WTC11 (cell line): ENCODE measurements around the gene FGD6.

Experiments
- ATF2 ChIP-seq: sonication (generic); formaldehyde crosslinking; IDR thresholded peaks from 2 replicates; pipeline ENCODE4 v1.8.1; 2022; ENCODE audit warnings: low read depth, missing genetic modification reagents, borderline replicate concordance
- CREB1 ChIP-seq: sonication (generic); formaldehyde crosslinking; IDR thresholded peaks from 2 replicates; pipeline ENCODE4 v1.8.0; 2023; ENCODE audit warnings: mild to moderate bottlenecking, missing genetic modification reagents
- CREM ChIP-seq: sonication (generic); formaldehyde crosslinking; IDR thresholded peaks from 2 replicates; pipeline ENCODE4 v1.8.1; 2022; ENCODE audit warnings: mild to moderate bottlenecking, missing genetic modification reagents, moderate library complexity
- ETV6 ChIP-seq: sonication (generic); formaldehyde crosslinking; IDR thresholded peaks from 2 replicates; pipeline ENCODE4 v1.8.1; 2022; ENCODE audit warnings: mild to moderate bottlenecking, missing genetic modification reagents
- SOX15 ChIP-seq: fragments of 250-450 bp; sonication (Bioruptor Pico); IDR thresholded peaks from 2 replicates; pipeline ENCODE4 v1.9.0; 2021; ENCODE audit warnings: mild to moderate bottlenecking
- ZNF121 ChIP-seq: sonication (generic); formaldehyde crosslinking; IDR thresholded peaks from 2 replicates; pipeline ENCODE4 v1.8.0; 2023; ENCODE audit warnings: missing genetic modification reagents
- ZNF138 ChIP-seq: sonication (generic); formaldehyde crosslinking; conservative IDR thresholded peaks from 2 replicates; pipeline ENCODE4 v1.8.1; 2022; ENCODE audit warnings: mild to moderate bottlenecking, moderate library complexity, missing genetic modification reagents
- ZNF671 ChIP-seq: fragments of 250-450 bp; sonication (Bioruptor Pico); IDR thresholded peaks from 2 replicates; pipeline ENCODE4 v1.8.0; 2021; ENCODE audit warnings: mild to moderate bottlenecking
- TF ChIP-seq, protein P1 (sequence below): fragments of 200-600 bp; IDR thresholded peaks from 2 replicates; pipeline ENCODE4 v1.8.0; 2022; ENCODE audit warnings: antibody characterized with exemption
- TF ChIP-seq, protein P2 (sequence below): sonication (generic); formaldehyde crosslinking; IDR thresholded peaks from 2 replicates; pipeline ENCODE4 v1.8.0; 2022; ENCODE audit warnings: mild to moderate bottlenecking, missing genetic modification reagents

- no peak for TF ChIP-seq ATF2
- TF ChIP-seq, protein P1, sequence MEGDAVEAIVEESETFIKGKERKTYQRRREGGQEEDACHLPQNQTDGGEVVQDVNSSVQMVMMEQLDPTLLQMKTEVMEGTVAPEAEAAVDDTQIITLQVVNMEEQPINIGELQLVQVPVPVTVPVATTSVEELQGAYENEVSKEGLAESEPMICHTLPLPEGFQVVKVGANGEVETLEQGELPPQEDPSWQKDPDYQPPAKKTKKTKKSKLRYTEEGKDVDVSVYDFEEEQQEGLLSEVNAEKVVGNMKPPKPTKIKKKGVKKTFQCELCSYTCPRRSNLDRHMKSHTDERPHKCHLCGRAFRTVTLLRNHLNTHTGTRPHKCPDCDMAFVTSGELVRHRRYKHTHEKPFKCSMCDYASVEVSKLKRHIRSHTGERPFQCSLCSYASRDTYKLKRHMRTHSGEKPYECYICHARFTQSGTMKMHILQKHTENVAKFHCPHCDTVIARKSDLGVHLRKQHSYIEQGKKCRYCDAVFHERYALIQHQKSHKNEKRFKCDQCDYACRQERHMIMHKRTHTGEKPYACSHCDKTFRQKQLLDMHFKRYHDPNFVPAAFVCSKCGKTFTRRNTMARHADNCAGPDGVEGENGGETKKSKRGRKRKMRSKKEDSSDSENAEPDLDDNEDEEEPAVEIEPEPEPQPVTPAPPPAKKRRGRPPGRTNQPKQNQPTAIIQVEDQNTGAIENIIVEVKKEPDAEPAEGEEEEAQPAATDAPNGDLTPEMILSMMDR, result no peak
- TF ChIP-seq ZNF671 (CRISPR knock-in tag), result no peak
- TF ChIP-seq, protein P2, sequence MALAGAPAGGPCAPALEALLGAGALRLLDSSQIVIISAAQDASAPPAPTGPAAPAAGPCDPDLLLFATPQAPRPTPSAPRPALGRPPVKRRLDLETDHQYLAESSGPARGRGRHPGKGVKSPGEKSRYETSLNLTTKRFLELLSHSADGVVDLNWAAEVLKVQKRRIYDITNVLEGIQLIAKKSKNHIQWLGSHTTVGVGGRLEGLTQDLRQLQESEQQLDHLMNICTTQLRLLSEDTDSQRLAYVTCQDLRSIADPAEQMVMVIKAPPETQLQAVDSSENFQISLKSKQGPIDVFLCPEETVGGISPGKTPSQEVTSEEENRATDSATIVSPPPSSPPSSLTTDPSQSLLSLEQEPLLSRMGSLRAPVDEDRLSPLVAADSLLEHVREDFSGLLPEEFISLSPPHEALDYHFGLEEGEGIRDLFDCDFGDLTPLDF (CRISPR knock-in tag), result no peak
- no peak for TF ChIP-seq CREB1 (CRISPR knock-in tag)
- no peak for TF ChIP-seq CREM (CRISPR knock-in tag)
- TF ChIP-seq ZNF138 (CRISPR knock-in tag), result no peak
- no peak for TF ChIP-seq SOX15 (CRISPR knock-in tag)
- no peak for TF ChIP-seq ZNF121
- no peak for TF ChIP-seq ETV6 (CRISPR knock-in tag)
Observed at GRCh38 chr12:95066091-95066855, 151.0 kb downstream of the FGD6 start.
